ENCODE measurements around the gene BAHD1.

BAHD1 gene

GRCh38 chr15:40454904-40455391 lies 14.2 kb downstream of the BAHD1 start:
- no peak overlapping the region for H3K27ac ChIP-seq (ENCODE audit: low read depth, low read length)
- peaks cover 7 to 12% of the 10 kb centered on the region in 2 donors for H3K36me3 ChIP-seq (ENCODE audit: control insufficient read depth in 1 of 2, insufficient read depth in 2 of 2, low read length in 2 of 2)
- no peak overlapping the region for H3K4me3 ChIP-seq (ENCODE audit: low read depth in 1 of 2, low read length in 2 of 2)
- H3K9me3 ChIP-seq (ENCODE audit: control insufficient read depth in 1 of 2, low read length in 2 of 2), result no peaks in the 10 kb centered on the region
- H3K27me3 ChIP-seq (ENCODE audit: control insufficient read depth in 1 of 2, insufficient read depth in 2 of 2, low read length in 2 of 2), result no peaks in the 10 kb centered on the region
- H3K9ac ChIP-seq (ENCODE audit: low read depth in 1 of 2, low read length in 2 of 2), result no peak overlapping the region
- H3K4me1 ChIP-seq (ENCODE audit: control insufficient read depth in 1 of 2, insufficient read depth in 2 of 2, low read length in 2 of 2), result peaks cover 57 to 63% of the 10 kb centered on the region in 2 donors

- Histone ChIP-seq H3K4me3 (ENCODE audit: low read depth in 1 of 2, low read length in 2 of 2) (no peak overlapping the region), H3K27ac (ENCODE audit: low read depth, low read length) (no peak overlapping the region), H3K9me3 (ENCODE audit: control insufficient read depth in 1 of 2, low read length in 2 of 2) (no peaks in the 10 kb centered on the region), H3K4me1 (ENCODE audit: control insufficient read depth in 1 of 2, insufficient read depth in 2 of 2, low read length in 2 of 2) (peaks cover 50 to 55% of the 10 kb centered on the region in 2 donors), H3K9ac (ENCODE audit: low read depth in 1 of 2, low read length in 2 of 2) (no peak overlapping the region), H3K36me3 (ENCODE audit: control insufficient read depth in 1 of 2, insufficient read depth in 2 of 2, low read length in 2 of 2) (peaks cover 9 to 22% of the 10 kb centered on the region in 2 donors), H3K27me3 (ENCODE audit: control insufficient read depth in 1 of 2, insufficient read depth in 2 of 2, low read length in 2 of 2) (no peaks in the 10 kb centered on the region)
These were observed 15.6 kb downstream of the BAHD1 start for GRCh38 chr15:40456299-40456712.

- Histone ChIP-seq H3K9me3 (ENCODE audit: control insufficient read depth in 1 of 2, low read length in 2 of 2) (no peaks in the 10 kb centered on the region), H3K27ac (ENCODE audit: low read depth, low read length) (no peak overlapping the region), H3K4me3 (ENCODE audit: low read depth in 1 of 2, low read length in 2 of 2) (no peak overlapping the region), H3K27me3 (ENCODE audit: control insufficient read depth in 1 of 2, insufficient read depth in 2 of 2, low read length in 2 of 2) (no peaks in the 10 kb centered on the region), H3K36me3 (ENCODE audit: control insufficient read depth in 1 of 2, insufficient read depth in 2 of 2, low read length in 2 of 2) (peaks cover 9 to 22% of the 10 kb centered on the region in 2 donors), H3K4me1 (ENCODE audit: control insufficient read depth in 1 of 2, insufficient read depth in 2 of 2, low read length in 2 of 2) (peaks cover 46 to 51% of the 10 kb centered on the region in 2 donors), H3K9ac (ENCODE audit: low read depth in 1 of 2, low read length in 2 of 2) (no peak overlapping the region)
These were observed 16.0 kb downstream of the BAHD1 start for GRCh38 chr15:40456738-40457137.

- Histone ChIP-seq H3K9me3 (ENCODE audit: control insufficient read depth in 1 of 2, low read length in 2 of 2) (no peaks in the 10 kb centered on the region), H3K4me1 (ENCODE audit: control insufficient read depth in 1 of 2, insufficient read depth in 2 of 2, low read length in 2 of 2) (peaks cover 28 to 33% of the 10 kb centered on the region in 2 donors), H3K9ac (ENCODE audit: low read depth in 1 of 2, low read length in 2 of 2) (no peak overlapping the region), H3K27me3 (ENCODE audit: control insufficient read depth in 1 of 2, insufficient read depth in 2 of 2, low read length in 2 of 2) (no peaks in the 10 kb centered on the region), H3K4me3 (ENCODE audit: low read depth in 1 of 2, low read length in 2 of 2) (no peak overlapping the region), H3K36me3 (ENCODE audit: control insufficient read depth in 1 of 2, insufficient read depth in 2 of 2, low read length in 2 of 2) (peaks cover 16 to 35% of the 10 kb centered on the region in 2 donors), H3K27ac (ENCODE audit: low read depth, low read length) (no peak overlapping the region)
These were observed 18.0 kb downstream of the BAHD1 start for GRCh38 chr15:40458495-40459371.

- Histone ChIP-seq H3K4me1 (ENCODE audit: control insufficient read depth in 1 of 2, insufficient read depth in 2 of 2, low read length in 2 of 2) (peaks cover 21 to 25% of the 10 kb centered on the region in 2 donors), H3K4me3 (ENCODE audit: low read depth in 1 of 2, low read length in 2 of 2) (no peak overlapping the region), H3K9ac (ENCODE audit: low read depth in 1 of 2, low read length in 2 of 2) (no peak overlapping the region), H3K9me3 (ENCODE audit: control insufficient read depth in 1 of 2, low read length in 2 of 2) (no peaks in the 10 kb centered on the region), H3K27me3 (ENCODE audit: control insufficient read depth in 1 of 2, insufficient read depth in 2 of 2, low read length in 2 of 2) (no peaks in the 10 kb centered on the region), H3K36me3 (ENCODE audit: control insufficient read depth in 1 of 2, insufficient read depth in 2 of 2, low read length in 2 of 2) (peaks cover 18 to 42% of the 10 kb centered on the region in 2 donors), H3K27ac (ENCODE audit: low read depth, low read length) (no peak overlapping the region)
These were observed 18.8 kb downstream of the BAHD1 start for GRCh38 chr15:40459391-40460015.

GRCh38 chr15:40460404-40460803 lies 19.7 kb downstream of the BAHD1 start:
- no peaks in the 10 kb centered on the region for H3K27me3 ChIP-seq (ENCODE audit: control insufficient read depth in 1 of 2, insufficient read depth in 2 of 2, low read length in 2 of 2)
- peaks cover 26 to 51% of the 10 kb centered on the region in 2 donors for H3K36me3 ChIP-seq (ENCODE audit: control insufficient read depth in 1 of 2, insufficient read depth in 2 of 2, low read length in 2 of 2)

GRCh38 chr15:40461958-40462357 lies 21.2 kb downstream of the BAHD1 start:
- Histone ChIP-seq H3K36me3 (ENCODE audit: control insufficient read depth in 1 of 2, insufficient read depth in 2 of 2, low read length in 2 of 2) (peaks cover 39 to 62% of the 10 kb centered on the region in 2 donors), H3K4me3 (ENCODE audit: low read depth in 1 of 2, low read length in 2 of 2) (no peak overlapping the region), H3K9ac (ENCODE audit: low read depth in 1 of 2, low read length in 2 of 2) (no peak overlapping the region), H3K4me1 (ENCODE audit: control insufficient read depth in 1 of 2, insufficient read depth in 2 of 2, low read length in 2 of 2) (peaks cover 0 to 4% of the 10 kb centered on the region in 2 donors), H3K27ac (ENCODE audit: low read depth, low read length) (no peak overlapping the region), H3K9me3 (ENCODE audit: control insufficient read depth in 1 of 2, low read length in 2 of 2) (no peaks in the 10 kb centered on the region), H3K27me3 (ENCODE audit: control insufficient read depth in 1 of 2, insufficient read depth in 2 of 2, low read length in 2 of 2) (no peaks in the 10 kb centered on the region)

More at GRCh38 chr15:40460404-40460803, 19.7 kb downstream of the BAHD1 start:
- Histone ChIP-seq H3K9me3 (ENCODE audit: control insufficient read depth in 1 of 2, low read length in 2 of 2) (no peaks in the 10 kb centered on the region), H3K4me3 (ENCODE audit: low read depth in 1 of 2, low read length in 2 of 2) (no peak overlapping the region), H3K27ac (ENCODE audit: low read depth, low read length) (no peak overlapping the region), H3K4me1 (ENCODE audit: control insufficient read depth in 1 of 2, insufficient read depth in 2 of 2, low read length in 2 of 2) (peaks cover 12 to 16% of the 10 kb centered on the region in 2 donors), H3K9ac (ENCODE audit: low read depth in 1 of 2, low read length in 2 of 2) (no peak overlapping the region)

GRCh38 chr15:40463279-40463678 lies 22.5 kb downstream of the BAHD1 start:
- Histone ChIP-seq H3K27me3 (ENCODE audit: control insufficient read depth in 1 of 2, insufficient read depth in 2 of 2, low read length in 2 of 2) (no peaks in the 10 kb centered on the region), H3K9me3 (ENCODE audit: control insufficient read depth in 1 of 2, low read length in 2 of 2) (no peaks in the 10 kb centered on the region), H3K36me3 (ENCODE audit: control insufficient read depth in 1 of 2, insufficient read depth in 2 of 2, low read length in 2 of 2) (peaks cover 42 to 63% of the 10 kb centered on the region in 2 donors), H3K27ac (ENCODE audit: low read depth, low read length) (no peak overlapping the region), H3K9ac (ENCODE audit: low read depth in 1 of 2, low read length in 2 of 2) (no peak overlapping the region), H3K4me3 (ENCODE audit: low read depth in 1 of 2, low read length in 2 of 2) (no peak overlapping the region), H3K4me1 (ENCODE audit: control insufficient read depth in 1 of 2, insufficient read depth in 2 of 2, low read length in 2 of 2) (no peaks in the 10 kb centered on the region)

GRCh38 chr15:40463886-40464545 lies 23.3 kb downstream of the BAHD1 start:
- Histone ChIP-seq H3K27me3 (ENCODE audit: control insufficient read depth in 1 of 2, insufficient read depth in 2 of 2, low read length in 2 of 2) (no peaks in the 10 kb centered on the region), H3K36me3 (ENCODE audit: control insufficient read depth in 1 of 2, insufficient read depth in 2 of 2, low read length in 2 of 2) (peaks cover 42 to 59% of the 10 kb centered on the region in 2 donors)

More at GRCh38 chr15:40463886-40464545, 23.3 kb downstream of the BAHD1 start:
- H3K4me3 ChIP-seq (ENCODE audit: low read depth in 1 of 2, low read length in 2 of 2), result no peak overlapping the region
- no peaks in the 10 kb centered on the region for H3K9me3 ChIP-seq (ENCODE audit: control insufficient read depth in 1 of 2, low read length in 2 of 2)
- H3K27ac ChIP-seq (ENCODE audit: low read depth, low read length), result no peak overlapping the region
- H3K4me1 ChIP-seq (ENCODE audit: control insufficient read depth in 1 of 2, insufficient read depth in 2 of 2, low read length in 2 of 2), result no peaks in the 10 kb centered on the region
- no peak overlapping the region for H3K9ac ChIP-seq (ENCODE audit: low read depth in 1 of 2, low read length in 2 of 2)

All from duodenal mucosa (tissue), 2 donors.